ENCODE results near the gene UBE2M. TPM values are rescaled to one million over a fixed set of nuclear protein-coding genes. Genes with fewer than 3 reads are reported as not detected.
"Not testable (repeated sequence)": the region's sequence is repeated elsewhere in the genome, so short reads cannot be mapped to it uniquely, and the experiment has no call there.

Gene UBE2M
- 10 to 100 TPM; 65.6 to 98.9 (median 96.5) TPM for polyA plus RNA-seq (ENCODE audit: insufficient read length in 4 of 4)

DNA sequence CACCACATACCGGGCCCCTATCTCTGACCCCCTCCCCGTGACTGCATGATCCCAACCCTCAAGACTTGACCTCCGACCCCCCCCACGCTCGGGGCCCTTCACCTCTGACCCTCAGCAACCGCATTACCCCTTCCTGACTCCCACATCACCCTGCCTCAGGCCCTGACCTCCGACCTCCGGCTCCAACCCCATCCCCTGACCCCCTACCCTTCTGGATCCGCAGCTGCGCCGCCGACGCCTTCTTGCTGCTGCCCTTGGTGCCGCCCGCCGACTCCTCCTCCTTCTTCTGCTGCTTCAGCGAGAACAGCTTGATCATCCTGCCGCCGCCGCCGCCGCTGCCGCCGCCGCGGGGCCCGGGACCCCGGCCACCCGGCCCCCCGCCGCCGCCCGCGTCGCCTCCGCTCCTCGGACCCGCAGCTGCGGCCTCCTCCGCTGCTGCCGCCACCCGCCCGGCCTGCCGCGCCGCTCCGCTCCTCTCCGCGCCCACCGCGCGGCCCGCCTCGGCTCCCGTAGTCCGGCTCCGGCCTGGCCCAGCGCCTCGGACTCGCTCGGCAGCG lies at the start of gene UBE2M:
TSS of gene UBE2M (minus strand) at position 546 of the 557 bp plus-strand sequence. CDS start at position 316, 230 bp downstream.
- DNase-seq (ENCODE audit: low read depth in 4 of 4, low spot score in 3 of 4): no peak

DNA sequence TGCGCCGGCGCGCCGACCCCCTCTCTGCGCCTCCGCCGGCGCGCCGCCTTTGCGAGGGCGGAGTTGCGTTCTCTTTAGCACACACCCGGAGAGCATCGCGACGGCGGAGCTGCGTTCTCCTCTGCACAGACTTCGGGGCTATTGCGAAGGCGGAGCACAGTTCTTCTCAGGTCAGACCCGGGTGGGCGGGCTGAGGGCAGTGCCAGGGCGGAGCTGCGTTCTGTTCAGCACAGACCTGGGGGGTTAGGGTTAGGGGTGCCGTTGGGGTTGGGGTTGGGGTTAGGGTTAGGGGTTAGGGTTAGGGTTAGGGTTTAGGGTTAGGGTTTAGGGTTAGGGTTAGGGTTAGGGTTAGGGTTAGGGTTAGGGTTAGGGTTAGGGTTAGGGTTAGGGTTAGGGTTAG lies 48.8 kb upstream of the UBE2M start:
- DNase-seq (ENCODE audit: low read depth in 4 of 4, low spot score in 3 of 4): not testable (repeated sequence)

DNA sequence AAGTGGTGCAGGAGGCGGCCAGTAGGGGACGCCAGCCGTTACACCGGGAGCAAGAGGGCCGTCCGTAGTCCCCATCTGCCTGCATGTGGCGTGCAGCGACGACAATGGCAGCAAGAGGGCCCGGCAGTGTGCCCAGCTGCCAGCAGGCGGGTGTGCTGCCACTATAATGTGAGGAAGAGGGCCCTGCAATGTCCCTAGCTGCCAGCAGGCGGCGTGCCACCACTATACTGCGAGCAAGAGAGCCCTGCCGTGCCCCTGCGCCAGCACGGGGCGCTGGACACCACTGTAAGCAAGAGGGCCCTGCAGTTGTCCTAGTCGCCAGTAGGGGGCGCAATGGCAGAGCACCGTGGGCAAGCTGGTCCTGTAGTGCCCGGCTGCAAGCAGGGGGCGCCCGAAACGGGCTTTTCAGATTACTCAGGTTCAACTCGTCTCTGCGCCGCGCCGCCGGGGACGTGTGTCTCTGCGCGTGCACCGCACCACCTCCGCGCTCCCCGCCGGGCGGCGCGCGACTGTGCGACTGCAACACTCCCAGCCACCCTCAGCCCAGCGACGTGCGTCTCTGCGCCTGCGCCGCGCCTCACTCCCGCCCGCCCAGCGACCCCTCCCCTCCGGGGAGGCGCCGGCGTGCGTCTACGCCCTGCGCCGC lies 48.0 kb upstream of the UBE2M start:
- DNase-seq (ENCODE audit: low read depth in 4 of 4, low spot score in 3 of 4): not testable (repeated sequence)

DNA sequence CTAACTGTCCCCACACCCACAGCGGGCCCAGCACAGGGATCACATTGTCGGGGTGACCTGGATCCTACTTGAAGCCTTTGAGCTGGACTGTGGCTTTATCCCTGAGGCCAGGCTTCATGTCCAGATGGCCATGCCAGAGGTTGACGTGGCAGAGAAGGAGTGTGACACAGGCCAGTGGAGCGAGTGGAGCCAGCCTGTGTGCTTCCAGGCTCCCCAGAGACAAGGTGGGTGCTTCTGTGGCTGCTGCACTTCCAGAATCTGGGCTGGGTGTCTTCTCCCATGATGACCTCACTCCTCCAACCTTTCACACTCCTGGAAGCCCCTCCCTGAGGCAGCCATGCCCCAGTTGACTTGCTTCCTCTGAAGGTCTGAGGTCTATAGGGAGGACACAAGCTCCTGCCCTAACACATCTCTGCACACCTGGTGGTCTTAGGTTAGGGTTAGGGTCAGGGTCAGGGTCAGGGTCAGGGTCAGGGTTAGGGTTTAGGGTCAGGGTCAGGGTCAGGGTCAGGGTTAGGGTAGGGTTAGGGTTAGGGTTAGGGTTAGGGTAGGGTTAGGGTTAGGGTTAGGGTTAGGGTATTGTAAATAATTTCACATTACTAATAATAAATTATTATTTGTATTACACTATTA lies 27.8 kb upstream of the UBE2M start:
- no peak for DNase-seq (ENCODE audit: low read depth in 4 of 4, low spot score in 3 of 4)

DNA sequence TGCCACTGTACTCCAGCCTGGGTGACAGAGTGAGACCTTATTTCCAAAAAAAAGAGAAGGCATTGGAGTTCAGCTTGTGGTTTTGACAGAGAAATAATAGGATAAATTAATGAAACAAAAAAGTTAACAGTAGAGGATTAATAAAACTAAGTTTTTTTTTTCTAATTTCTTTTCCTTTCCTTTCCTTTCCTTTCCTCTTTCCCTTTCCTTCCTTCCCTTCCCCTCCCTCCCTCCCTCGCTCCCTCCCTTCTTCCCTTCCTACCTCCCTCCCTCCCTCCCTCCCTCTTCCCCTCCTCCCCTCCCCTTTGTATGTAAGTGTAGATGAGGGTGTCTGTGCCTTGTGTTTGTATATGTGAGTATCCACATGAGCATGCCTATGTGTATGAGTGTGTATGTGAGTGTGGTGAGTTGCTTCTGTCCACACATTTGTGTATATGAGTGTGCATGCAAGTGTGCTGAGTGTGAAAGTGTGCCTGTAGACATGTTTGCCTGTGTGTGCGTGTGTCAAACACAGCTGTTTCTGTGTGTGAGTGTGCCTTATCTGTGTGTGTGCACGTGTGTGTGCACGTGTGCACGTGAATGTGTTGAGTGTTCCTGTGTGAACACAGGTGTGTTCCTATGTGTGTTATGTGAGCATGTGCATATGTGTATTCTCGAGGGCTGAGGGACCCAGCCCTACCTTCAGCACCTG lies 27.2 kb upstream of the UBE2M start:
- DNase-seq (ENCODE audit: low read depth in 4 of 4, low spot score in 3 of 4): no peak

DNA sequence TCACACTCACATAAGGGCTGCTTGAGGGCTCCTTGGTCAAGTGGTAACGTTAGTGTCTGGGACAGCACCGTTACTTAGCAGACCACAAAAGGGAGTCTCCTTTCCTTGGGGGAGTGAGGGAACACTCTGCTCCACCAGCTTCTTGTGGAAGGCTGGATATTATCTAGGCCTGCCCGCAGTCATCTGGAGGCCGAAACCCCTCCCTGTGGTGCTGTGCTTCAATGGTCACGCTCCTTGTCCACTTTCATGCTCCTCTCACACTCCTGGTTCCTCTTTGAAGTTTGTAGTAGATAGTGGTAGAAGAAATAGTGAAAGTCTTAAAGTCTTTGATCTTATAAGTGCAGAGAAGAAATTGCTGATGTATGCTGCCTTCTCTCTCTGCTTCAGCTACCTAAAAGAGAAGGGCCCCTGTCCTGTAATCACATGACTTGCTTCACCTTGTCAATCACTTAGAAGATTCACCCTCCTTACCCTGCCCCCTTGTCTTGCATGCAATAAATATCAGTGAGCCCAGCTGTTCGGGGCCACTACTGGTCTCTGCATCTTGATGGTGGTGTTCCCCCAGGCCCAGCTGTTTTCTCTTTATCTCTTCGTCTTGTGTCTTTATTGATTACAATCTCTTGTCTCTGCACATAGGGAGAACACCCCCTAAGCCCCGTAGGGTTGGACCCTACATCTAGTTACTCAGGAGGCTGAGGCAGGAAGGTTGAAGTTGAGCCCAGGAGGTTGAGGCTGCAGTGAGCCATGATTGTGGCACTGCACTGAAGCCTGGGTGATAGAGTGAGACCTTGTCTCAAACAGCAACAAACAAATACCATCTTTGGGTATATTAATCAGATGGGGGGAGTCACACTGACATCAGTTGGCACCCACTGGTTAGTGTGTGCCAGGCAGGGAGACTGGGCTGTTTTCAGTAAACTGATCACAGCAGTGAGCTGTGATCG lies 26.4 kb upstream of the UBE2M start:
- DNase-seq (ENCODE audit: low read depth in 4 of 4, low spot score in 3 of 4): no peak

DNA sequence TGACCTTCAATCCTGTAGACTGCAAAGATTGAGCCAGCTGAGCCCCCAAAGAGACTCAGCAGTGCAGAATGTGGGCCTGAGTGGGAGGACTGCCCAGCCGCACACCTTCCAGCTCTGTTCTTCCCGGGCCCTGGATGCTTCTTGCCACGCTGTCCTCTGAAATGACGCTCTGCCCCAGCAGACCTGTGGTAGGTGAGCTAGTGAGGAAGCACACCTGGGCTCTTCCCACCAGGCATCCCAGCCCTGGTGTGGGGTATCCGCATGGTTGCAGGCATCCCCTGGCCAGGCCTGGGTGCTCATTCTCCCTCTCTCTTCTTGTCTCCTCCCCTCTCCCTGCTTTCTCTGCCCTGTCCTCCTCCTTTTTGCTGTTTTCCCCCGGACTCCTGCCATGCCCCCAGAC lies 24.6 kb upstream of the UBE2M start:
- no peak for DNase-seq (ENCODE audit: low read depth in 4 of 4, low spot score in 3 of 4)

DNA sequence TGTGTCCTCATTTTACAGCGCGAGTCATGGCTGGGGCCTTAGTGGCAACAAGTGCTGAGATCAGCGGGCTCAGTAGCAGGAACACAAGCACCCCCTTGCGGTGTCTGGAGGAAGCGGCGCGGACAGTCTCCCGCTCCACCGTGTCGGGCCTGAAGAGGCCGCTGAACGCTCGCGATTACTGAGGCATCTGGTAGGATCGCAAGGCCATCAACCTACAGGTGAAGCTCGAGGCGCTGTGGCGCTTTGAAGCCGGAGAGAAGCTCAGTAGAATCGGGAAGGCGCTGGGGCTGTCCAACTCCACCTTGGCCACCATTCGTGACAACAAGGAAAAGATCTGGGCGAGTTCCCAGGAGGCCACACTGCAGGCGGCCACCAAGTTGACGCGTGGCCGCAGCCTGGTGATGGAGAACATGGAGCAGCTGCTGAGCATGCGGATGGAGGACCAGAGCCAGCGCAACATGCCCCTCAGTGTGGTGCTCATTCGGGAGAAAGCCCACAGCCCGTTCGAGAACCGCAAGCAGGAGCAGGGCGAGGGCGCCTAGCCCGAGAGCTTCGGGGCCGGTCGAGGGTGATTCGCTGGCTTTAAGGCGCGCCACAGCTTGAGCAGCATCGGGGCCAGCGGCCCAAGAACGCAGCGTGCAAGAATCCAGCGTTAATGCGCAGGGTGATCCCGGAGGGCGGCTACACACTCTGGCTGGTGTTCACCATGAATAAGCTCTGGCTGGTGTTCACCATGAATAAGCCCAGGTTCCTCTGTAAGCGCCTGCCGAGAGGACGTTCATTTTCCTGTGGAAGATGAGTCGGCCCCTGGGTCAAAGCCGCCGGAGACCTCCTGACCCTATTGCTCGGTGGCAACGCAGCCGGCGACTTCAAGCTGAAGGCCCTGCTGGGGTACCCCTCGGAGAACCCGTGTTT lies 23.1 kb upstream of the UBE2M start:
- DNase-seq (ENCODE audit: low read depth in 4 of 4, low spot score in 3 of 4): peak in 2 of 4 donors; percentile 69 to 75

DNA sequence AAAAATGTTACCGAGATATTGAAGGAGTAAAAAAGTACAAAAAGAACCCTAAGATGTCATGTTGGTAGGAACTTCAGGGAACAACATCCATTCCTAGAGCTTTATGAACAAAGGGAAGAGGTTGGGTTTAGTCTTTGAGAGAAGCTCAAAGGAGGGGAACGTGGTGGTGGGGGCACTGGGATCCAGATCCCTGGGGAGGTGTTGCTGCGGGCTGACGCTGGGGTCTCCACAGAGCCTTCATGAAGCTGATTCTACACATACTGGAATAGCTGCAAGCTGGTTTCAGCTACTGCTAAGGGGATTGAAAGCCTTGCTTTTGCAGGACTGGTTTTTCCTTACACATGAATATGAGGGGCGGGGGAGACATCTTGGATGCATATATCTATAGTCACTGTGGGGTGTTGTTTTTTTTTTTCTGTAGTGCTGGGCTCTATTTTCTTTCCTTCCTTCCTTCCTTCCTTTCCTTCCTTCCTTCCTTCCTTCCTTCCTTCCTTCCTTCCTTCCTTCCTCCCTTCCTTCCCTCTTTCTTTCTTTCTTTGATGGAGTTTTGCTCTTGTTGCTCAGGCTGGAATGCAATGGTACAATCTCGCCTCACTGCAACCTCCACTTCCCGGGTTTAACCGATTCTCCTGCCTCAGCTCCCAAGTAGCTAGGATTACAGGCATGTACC lies 21.2 kb upstream of the UBE2M start:
- no peak for DNase-seq (ENCODE audit: low read depth in 4 of 4, low spot score in 3 of 4)

DNA sequence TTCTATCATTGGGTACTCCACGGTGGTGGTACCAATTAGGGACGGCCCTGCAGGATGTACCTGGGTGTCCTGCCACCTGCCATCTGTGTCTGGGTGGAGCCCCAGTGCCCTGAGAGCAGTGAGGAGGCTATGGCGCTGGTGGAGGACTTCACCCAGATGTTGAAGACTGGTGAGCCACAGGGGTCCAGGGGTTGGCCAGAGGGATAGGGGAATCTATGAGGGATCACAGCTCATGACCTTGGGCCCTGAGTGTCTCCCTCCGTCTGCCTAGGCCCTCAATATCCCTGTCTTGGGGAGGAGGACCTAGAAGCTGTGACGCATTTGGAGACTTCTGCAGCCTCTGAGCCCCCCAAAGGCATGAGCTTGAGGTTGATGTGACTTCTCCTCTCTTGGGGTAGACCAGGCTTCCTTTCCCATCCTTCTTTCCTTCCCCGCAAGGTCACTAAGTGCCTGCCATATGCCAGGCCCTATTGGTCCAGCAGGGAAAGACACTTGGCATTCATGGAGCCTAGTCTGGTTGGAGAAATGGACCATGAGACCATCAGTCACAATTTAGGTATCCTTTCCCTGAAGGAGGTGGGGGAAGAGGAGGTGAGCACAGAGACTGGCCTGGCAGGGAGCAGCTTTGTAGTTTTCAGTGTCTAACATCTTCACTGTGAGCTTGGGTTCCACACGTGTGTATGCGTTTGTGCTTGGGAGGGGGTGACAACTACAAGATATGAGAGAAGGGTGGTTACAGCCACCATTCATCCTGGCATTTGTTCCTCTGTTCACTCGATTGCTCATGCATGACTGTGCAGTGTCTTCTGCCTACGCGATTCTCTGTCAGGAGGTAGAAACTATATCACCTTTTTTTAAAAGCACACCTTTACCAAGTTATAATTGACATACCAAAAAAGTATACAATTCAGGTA lies 19.9 kb upstream of the UBE2M start:
- DNase-seq (ENCODE audit: low read depth in 4 of 4, low spot score in 3 of 4): no peak

DNA sequence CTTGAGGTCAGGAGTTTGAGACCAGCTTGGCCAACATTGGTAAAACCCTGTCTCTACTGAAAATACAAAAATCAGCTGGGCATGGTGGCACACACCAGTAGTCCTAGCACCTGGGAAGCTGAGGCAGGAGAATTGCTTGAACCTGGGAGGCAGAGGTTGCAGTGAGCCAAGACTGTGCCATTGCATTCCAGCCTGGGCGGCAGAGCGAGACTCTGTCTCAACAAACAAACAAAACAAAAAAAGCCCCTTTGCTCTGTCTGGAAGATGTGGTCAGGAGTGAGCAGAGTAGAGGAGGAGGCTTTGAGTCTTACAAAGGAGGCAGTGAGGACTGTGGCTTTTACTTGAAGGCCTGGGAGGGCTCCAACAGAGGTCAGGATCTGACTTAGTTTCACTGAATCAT lies 19.2 kb upstream of the UBE2M start:
- DNase-seq (ENCODE audit: low read depth in 4 of 4, low spot score in 3 of 4): not testable (repeated sequence)

DNA sequence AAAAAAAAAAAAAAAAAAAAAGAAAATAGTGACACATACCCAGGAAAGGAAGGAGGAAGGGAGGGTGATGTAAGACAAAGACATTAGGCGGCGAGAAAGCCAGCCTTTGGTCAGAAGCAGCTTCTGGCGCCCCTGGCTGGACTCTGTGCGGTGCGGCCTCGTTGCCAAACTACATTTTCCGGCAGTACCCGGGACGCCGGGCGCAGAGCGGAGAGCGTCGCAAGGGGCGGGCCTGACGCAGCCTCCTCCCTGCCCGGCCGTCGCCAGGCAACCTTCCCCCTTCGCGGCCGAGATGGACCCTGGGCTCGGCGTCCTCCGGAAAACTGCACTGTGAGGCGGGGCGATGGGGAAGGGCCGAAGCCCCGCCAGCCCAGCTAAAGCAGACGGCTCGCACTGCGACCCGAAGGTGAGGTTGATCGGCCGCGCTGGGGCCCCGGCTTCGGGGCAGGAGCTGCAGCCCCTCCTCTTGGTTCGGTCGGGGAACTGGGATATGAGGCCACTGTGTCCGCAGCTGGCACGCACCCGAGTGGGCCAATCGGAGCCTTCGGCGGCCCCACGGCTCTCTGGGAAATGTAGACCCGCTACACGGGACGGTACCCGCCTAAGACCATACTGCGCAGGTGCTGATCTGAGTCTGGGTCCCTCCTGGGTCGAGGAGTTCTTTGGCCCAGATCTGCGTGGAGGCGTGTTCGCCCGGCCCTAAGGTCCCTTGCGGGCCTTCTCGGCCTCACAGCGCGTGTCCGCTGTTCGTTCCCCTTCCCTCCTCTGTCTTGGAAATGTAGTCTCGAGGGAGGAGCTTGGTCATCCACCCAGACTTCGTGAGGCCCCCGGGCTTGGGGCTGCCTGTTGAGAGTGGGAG lies 17.0 kb upstream of the UBE2M start:
- DNase-seq (ENCODE audit: low read depth in 4 of 4, low spot score in 3 of 4): peak; percentile 83 to 88 (median 87)

DNA sequence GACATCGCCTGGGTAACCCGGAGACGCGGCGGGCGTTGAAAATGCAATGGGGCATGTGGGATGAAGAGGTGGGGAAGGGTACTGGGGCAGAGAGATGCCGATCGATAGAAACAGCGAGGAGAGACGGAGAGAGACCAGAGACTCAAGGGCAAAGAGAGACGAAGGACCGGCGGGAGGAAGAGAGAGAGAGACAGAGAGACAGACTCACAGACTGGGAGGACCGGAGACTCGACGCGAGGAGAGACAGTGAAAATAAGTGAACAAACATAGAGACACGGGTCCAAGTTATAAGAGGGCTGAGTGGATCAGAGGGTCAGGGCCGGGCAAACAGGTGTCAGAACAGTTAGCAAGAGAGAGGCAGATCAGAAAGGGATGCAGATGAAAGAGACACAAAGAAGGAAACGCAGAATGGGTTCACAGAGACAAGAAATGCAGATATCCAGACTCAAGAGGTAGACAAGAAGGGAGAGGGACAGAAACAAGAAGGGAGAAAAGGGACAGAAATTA lies 15.3 kb upstream of the UBE2M start:
- DNase-seq (ENCODE audit: low read depth in 4 of 4, low spot score in 3 of 4): no peak

DNA sequence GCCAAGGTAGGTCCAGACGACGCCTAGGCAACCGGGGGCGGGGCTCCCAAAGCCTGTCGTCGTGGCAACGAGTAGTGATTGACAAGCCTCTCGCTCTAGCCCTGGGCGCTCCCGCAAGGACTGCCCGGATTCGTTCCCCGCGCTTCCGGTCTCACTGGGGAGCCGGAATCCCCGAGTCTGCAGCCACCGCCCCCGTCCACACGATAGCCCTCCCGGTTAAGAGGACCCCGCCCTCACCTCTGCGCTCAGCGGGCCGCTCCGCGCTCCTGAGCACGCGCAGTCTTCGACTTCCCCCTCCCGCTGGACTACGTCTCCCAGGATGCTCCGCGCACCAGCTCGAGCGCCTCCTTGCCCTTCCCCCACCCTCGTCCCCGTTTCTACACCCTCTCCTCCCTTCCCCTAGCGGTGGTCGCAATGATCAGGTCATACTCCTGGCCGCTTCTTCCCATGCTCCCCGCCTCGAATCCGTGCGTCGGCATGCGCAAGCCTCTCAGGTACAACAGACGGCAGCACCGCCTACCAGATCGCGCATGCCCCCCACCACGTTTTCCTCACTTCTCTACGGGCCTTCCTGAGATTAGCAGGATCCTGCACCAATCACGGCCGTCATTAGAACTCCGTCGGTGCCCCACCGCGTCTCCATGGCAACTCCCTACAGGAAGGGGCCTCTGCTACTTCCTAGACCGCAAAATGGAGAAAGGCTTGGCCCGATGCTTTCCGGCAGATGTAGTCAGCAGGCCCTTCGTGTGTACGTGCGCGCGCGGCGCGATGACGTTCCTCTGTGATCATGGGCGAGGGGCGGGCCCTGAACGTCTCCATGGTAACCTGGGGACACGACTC lies 14.6 kb upstream of the UBE2M start, which contains the start of gene MZF1:
TSS of gene MZF1 (minus strand) at position 518 of the 840 bp plus-strand sequence. CDS start 1,946 bp downstream, outside the sequence.
- DNase-seq (ENCODE audit: low read depth in 4 of 4, low spot score in 3 of 4): peak; percentile 99 to 100 (median 100)

DNA sequence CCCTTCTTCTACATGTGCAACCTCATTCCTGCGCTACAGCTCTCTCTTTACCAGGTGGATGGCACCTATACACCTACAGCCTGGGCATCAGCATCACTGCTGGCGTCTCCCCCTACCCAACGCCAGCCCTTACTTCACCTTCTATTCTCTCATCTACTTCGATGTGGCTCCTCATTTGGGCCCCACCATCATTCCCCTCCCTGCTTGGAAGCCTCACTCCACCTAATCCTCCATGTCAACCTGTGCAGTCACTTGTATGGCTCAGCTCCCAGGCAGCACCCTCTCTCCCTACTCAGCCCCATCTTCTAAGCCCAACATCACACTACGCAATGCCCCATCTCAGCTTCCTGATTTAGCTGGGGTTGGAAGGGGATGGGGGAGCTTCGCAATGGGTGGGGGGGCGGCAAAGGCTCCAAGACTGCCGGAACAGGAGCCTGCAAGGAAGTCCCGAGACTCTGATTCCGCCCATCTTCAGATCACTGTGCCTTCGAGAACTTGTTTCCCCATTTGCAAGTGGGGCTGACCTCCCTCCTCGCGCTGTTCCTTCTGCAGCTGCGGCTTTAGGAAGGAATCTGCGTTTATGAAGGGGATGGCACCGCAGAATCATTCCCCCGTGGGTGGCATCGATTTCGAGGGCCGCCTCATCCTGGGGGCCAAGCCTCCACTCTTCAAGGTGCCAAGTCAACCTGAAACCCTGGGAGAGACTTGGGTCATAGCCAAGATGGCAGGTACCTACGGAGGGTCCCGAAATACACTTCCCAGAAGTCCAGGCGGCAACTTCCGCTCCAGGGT lies 13.8 kb upstream of the UBE2M start:
- DNase-seq (ENCODE audit: low read depth in 4 of 4, low spot score in 3 of 4): no peak

All from left renal pelvis (tissue), 4 donors.